Measurements from ENCODE around the gene GPHA2. TPM values are rescaled to one million over a fixed set of nuclear protein-coding genes. Genes with fewer than 3 reads are reported as not detected.

Gene GPHA2
- polyA plus RNA-seq, 1 of the 3 experiments (the other 2 are of a cell fraction): not detected

DNA sequence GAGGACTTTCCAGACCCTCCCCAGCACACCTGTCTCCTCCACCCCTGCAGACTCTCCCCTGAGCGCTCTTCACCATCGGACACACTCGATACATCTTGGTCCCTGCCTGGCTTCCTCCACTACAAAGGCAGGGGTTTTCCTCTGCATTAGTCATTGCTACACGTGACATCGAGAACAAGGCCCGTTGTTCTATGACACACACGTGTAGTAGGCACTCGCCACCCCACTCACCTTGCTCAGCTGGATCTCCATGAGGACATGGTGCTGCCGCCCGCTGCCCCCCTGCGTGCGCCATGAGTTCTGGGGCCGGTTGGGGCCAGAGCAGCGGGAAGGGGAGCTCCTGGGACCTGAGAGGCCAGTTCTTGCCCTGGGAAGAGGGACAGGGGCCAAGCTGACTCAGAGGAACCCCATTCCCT is 35.4 kb downstream of the GPHA2 start:
- Histone ChIP-seq H3K9me3 (no peaks in the 10 kb centered on the region), H3K36me3 (replicated peaks in 1 of 2; ENCODE audit: control insufficient read depth in 1 of 2, insufficient read depth in 2 of 2, low read length in 1 of 2) (peaks cover 0 to 29% of the 10 kb centered on the region in 2 experiments), H3K9ac (no peak overlapping the region), H3K9me2 (no peaks in the 10 kb centered on the region), H3K4me3 (ENCODE audit: low read depth in 2 of 2, low read length in 1 of 2) (no peak overlapping the region), H3K27me3 (ENCODE audit: insufficient read depth) (no peaks in the 10 kb centered on the region), H3K79me2 (ENCODE audit: insufficient read depth) (no peaks in the 10 kb centered on the region), H4K20me1 (ENCODE audit: insufficient read depth) (no peaks in the 10 kb centered on the region), H2AFZ (ENCODE audit: low read depth) (no peak overlapping the region), H3K4me1 (ENCODE audit: control insufficient read depth in 1 of 2, insufficient read depth in 2 of 2, low read depth in 1 of 2, low read length in 1 of 2) (no peaks in the 10 kb centered on the region), H3K4me2 (no peak overlapping the region), H3F3A (replicated peaks; ENCODE audit: insufficient read depth) (no peaks in the 10 kb centered on the region), H3K27ac (ENCODE audit: low read depth in 2 of 2, low read length in 1 of 2) (no peak overlapping the region)
- no peak for TF ChIP-seq GATA2 (CRISPR knock-in tag; IDR thresholded peaks at IDR 0.05)
- no peak for TF ChIP-seq RAD21 (IDR thresholded peaks at IDR 0.05; ENCODE audit: low read length)
- TF ChIP-seq MXI1 (IDR thresholded peaks at IDR 0.05; ENCODE audit: low read depth, low read length): no peak
- TF ChIP-seq EZH2phosphoT487 (IDR thresholded peaks at IDR 0.05; ENCODE audit: borderline replicate concordance, low read depth): no peak
- no peak for TF ChIP-seq MEF2A (IDR thresholded peaks at IDR 0.05; ENCODE audit: borderline replicate concordance, low read depth)
- no peak for TF ChIP-seq RFX5 (IDR thresholded peaks at IDR 0.05; ENCODE audit: low read length)
- no peak for TF ChIP-seq TCF12 (IDR thresholded peaks at IDR 0.05)
- no peak for TF ChIP-seq FOXM1 (IDR thresholded peaks at IDR 0.05; ENCODE audit: low read depth)
- TF ChIP-seq NFIC (IDR thresholded peaks at IDR 0.05; ENCODE audit: borderline replicate concordance): no peak
- ChIA-PET CTCF (interaction anchor here (0.7 to 26.7 kb wide), 4 partner anchors 10 to 52 kb away, joined by 3 to 530 read pairs (median 5); partner anchors contain the start of genes CDC42BPG and EHD1), POLR2A (no interaction called here)
- DNase-seq: no peak
- 82% methylated on average over 12 of the region's 14 CpGs for WGBS (ENCODE audit: low lambda C conversion rate)

DNA sequence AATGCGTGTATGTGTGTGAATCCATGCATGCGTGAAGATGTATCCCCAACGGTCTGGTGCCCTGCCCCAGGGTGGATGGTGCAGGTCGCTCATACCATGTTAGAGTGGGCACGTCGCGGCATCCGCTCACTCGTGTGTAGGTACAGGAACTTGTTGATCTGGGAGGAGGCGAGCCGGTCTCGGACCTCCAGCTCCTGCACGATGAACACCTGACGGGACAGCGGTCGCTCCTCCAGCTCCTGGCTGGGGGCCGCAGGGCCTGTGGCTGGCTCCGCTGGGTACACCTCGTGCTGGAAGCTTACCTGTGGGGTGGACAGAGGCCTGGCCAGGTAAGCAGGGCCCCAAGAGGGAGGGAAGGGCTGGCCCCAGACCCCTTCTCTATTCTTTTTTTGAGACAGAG is 37.2 kb downstream of the GPHA2 start:
- ChIA-PET POLR2A (no interaction called here), CTCF (interaction anchor here (4.2 to 26.7 kb wide), 2 partner anchors 11 to 51 kb away, joined by 21 to 530 read pairs; partner anchors contain the start of gene CDC42BPG)
- Histone ChIP-seq H3K9me2 (no peaks in the 10 kb centered on the region), H3K36me3 (replicated peaks in 1 of 2; ENCODE audit: control insufficient read depth in 1 of 2, insufficient read depth in 2 of 2, low read length in 1 of 2) (peaks cover 0 to 26% of the 10 kb centered on the region in 2 experiments), H3K27ac (ENCODE audit: low read depth in 2 of 2, low read length in 1 of 2) (no peak overlapping the region), H3K9ac (no peak overlapping the region), H2AFZ (ENCODE audit: low read depth) (no peak overlapping the region), H3F3A (replicated peaks; ENCODE audit: insufficient read depth) (no peaks in the 10 kb centered on the region), H3K9me3 (no peaks in the 10 kb centered on the region), H3K4me2 (no peak overlapping the region), H4K20me1 (ENCODE audit: insufficient read depth) (no peaks in the 10 kb centered on the region), H3K27me3 (ENCODE audit: insufficient read depth) (no peaks in the 10 kb centered on the region), H3K79me2 (ENCODE audit: insufficient read depth) (no peaks in the 10 kb centered on the region), H3K4me3 (ENCODE audit: low read depth in 2 of 2, low read length in 1 of 2) (no peak overlapping the region), H3K4me1 (ENCODE audit: control insufficient read depth in 1 of 2, insufficient read depth in 2 of 2, low read depth in 1 of 2, low read length in 1 of 2) (peaks cover 0 to 3% of the 10 kb centered on the region in 2 experiments; a peak in 1 of 4 replicates)
- WGBS (ENCODE audit: low lambda C conversion rate): 94% methylated on average over 12 of the region's 19 CpGs
- TF ChIP-seq MEF2A (IDR thresholded peaks at IDR 0.05; ENCODE audit: borderline replicate concordance, low read depth) (no peak), YY1 (IDR thresholded peaks at IDR 0.05; ENCODE audit: low read depth) (no peak), GATA2 (CRISPR knock-in tag; IDR thresholded peaks at IDR 0.05) (no peak), TEAD4 (IDR thresholded peaks at IDR 0.05; ENCODE audit: borderline replicate concordance, insufficient read depth) (no peak)
- no peak for DNase-seq

DNA sequence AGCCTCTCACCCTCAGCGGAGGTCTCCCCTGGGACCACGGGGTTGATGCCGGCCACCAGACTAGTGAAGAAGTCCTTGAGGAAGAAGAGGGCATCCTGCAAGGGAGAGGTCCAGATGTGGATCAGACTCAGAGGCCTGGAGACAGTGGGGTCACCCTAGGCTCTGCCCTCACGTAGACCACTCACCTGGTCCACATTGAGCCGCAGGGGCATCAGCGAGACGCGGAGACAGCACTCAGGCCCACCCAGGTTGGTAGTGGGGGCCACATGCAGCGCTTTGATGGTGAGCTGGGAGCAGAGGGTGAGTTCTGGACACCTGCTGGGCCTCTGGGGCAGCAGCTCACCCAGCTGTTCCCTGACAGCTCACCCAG is 37.6 kb downstream of the GPHA2 start:
- Histone ChIP-seq H4K20me1 (ENCODE audit: insufficient read depth) (no peaks in the 10 kb centered on the region), H3K27ac (ENCODE audit: low read depth in 2 of 2, low read length in 1 of 2) (no peak overlapping the region), H3K4me1 (ENCODE audit: control insufficient read depth in 1 of 2, insufficient read depth in 2 of 2, low read depth in 1 of 2, low read length in 1 of 2) (peaks cover 0 to 3% of the 10 kb centered on the region in 2 experiments; a peak in 1 of 4 replicates), H3K4me3 (ENCODE audit: low read depth in 2 of 2, low read length in 1 of 2) (no peak overlapping the region), H3K9me2 (no peaks in the 10 kb centered on the region), H3K36me3 (replicated peaks in 1 of 2; ENCODE audit: control insufficient read depth in 1 of 2, insufficient read depth in 2 of 2, low read length in 1 of 2) (peaks cover 0 to 21% of the 10 kb centered on the region in 2 experiments), H3F3A (replicated peaks; ENCODE audit: insufficient read depth) (no peaks in the 10 kb centered on the region), H3K27me3 (ENCODE audit: insufficient read depth) (no peaks in the 10 kb centered on the region), H3K9me3 (no peaks in the 10 kb centered on the region), H3K9ac (no peak overlapping the region), H3K4me2 (no peak overlapping the region), H3K79me2 (ENCODE audit: insufficient read depth) (no peaks in the 10 kb centered on the region), H2AFZ (ENCODE audit: low read depth) (no peak overlapping the region)
- CTCF ChIA-PET: interaction anchor here (4.2 to 26.7 kb wide), 2 partner anchors 10 to 50 kb away, joined by 21 to 530 read pairs; partner anchors contain the start of gene CDC42BPG
- 97% methylated on average over 9 of the region's 9 CpGs for WGBS (ENCODE audit: low lambda C conversion rate)
- POLR2A ChIA-PET: no interaction called here
- DNase-seq: no peak
- no peak for TF ChIP-seq FOXJ3 (CRISPR knock-in tag; IDR thresholded peaks at IDR 0.05)
- TF ChIP-seq GATA2 (CRISPR knock-in tag; IDR thresholded peaks at IDR 0.05): no peak
- no peak for TF ChIP-seq ELF1 (IDR thresholded peaks at IDR 0.05)
